ENCODE measurements around the gene ZNF598. TPM values are rescaled to one million over a fixed set of nuclear protein-coding genes. Genes with fewer than 3 reads are reported as not detected.
A peak's percentile ranks its signal among the peaks of the same experiment; 100 is the strongest.
"Not testable (repeated sequence)": the region's sequence is repeated elsewhere in the genome, so short reads cannot be mapped to it uniquely, and the experiment has no call there.

The ZNF598 gene
- total RNA-seq, 1 donor from 2014 or later, result 48.8 TPM

DNA sequence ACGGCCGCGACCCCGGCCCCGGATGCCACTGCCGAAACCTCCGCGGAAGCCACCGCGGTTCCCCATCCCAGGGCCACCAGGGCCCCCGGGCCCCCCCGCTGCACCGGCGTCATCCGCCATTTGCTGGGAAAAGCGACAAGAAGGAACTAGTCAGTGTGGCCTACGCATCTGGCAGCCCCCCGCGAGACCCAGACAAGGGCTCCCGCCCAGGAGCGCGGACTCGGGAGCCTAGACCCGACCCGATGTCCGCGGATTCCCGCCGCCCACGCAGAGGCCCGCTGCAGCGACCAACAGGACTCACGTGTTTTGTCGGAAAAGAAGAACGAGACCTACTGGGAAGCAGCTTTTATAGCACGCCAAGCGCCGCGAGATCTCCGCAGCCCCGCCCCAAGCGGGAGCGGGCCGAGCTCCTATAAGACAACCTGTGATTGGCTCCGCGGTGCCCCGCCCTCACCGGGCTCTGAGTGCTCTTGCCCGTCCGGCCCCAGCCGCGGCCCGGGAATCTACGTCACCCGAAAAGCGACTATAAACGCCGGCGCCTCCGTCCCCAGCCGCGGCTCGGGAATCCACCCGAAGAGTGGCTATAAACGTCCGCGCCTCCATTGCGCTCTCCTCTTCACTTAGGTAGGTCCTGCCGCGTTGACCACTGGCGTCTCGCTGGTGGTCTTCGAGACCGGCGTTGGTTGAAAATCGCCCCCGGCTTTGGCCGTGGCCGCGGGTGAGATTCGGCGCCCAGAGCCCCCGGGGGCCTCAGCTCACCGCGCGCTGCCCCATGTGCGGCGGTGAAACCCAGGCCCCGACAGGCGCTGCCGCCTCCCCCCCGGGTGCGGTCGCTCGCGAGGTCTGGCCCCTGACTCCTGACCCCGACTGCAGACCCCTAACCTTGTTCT is 44.9 kb downstream of the ZNF598 start, which contains the start of gene RPS2:
RPS2 (minus strand) TSS at position 321 of the 890 bp plus-strand sequence; CDS start at position 120, 201 bp downstream.
- DNase-seq (ENCODE audit: low read depth), result peak; percentile 83
- TF ChIP-seq, protein P1, sequence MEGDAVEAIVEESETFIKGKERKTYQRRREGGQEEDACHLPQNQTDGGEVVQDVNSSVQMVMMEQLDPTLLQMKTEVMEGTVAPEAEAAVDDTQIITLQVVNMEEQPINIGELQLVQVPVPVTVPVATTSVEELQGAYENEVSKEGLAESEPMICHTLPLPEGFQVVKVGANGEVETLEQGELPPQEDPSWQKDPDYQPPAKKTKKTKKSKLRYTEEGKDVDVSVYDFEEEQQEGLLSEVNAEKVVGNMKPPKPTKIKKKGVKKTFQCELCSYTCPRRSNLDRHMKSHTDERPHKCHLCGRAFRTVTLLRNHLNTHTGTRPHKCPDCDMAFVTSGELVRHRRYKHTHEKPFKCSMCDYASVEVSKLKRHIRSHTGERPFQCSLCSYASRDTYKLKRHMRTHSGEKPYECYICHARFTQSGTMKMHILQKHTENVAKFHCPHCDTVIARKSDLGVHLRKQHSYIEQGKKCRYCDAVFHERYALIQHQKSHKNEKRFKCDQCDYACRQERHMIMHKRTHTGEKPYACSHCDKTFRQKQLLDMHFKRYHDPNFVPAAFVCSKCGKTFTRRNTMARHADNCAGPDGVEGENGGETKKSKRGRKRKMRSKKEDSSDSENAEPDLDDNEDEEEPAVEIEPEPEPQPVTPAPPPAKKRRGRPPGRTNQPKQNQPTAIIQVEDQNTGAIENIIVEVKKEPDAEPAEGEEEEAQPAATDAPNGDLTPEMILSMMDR (conservative IDR thresholded peaks at IDR 0.05; ENCODE audit: low read depth, low read length), result no peak
- peak within 1 kb of the TSS; percentile 93 for H3K4me3 ChIP-seq (ENCODE audit: low read depth, low read length)

DNA sequence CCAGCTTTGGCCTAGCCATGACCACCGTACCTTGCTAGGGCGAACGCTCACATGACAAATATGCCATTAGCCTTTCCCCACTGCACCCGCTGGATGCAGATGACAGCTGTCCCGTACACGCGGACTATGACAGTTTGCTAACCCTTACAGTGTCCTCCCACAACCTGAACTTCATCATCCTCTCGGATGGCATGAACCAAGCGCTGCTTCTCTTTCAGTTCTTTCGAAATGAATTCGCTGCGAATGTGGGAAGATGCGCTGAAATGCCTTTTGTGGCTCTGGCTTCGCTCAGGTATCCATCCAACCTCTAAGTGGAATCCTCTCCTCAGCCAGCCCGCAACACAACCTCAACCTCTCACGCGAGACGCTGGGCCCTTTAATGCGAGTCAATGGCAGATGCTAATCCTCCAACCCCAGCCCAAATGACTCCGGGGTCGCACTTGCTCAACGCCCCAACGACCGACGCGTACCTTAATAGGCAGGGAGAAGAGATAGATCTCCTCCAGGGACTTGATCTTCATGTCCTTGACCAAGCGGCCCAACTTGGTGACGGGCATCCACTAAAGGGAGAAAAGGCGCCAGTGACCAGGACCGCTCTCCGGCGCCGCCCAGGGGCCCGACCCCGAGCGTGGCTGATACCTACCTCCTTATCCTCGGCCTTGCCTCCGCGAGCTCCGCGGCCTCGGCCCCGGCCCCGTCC is 45.7 kb downstream of the ZNF598 start:
- TF ChIP-seq, protein P1 (conservative IDR thresholded peaks at IDR 0.05; ENCODE audit: low read depth, low read length), result peak; percentile 9
- H3K4me3 ChIP-seq (ENCODE audit: low read depth, low read length), result peak overlapping the region; percentile 93
- DNase-seq (ENCODE audit: low read depth), result no peak

DNA sequence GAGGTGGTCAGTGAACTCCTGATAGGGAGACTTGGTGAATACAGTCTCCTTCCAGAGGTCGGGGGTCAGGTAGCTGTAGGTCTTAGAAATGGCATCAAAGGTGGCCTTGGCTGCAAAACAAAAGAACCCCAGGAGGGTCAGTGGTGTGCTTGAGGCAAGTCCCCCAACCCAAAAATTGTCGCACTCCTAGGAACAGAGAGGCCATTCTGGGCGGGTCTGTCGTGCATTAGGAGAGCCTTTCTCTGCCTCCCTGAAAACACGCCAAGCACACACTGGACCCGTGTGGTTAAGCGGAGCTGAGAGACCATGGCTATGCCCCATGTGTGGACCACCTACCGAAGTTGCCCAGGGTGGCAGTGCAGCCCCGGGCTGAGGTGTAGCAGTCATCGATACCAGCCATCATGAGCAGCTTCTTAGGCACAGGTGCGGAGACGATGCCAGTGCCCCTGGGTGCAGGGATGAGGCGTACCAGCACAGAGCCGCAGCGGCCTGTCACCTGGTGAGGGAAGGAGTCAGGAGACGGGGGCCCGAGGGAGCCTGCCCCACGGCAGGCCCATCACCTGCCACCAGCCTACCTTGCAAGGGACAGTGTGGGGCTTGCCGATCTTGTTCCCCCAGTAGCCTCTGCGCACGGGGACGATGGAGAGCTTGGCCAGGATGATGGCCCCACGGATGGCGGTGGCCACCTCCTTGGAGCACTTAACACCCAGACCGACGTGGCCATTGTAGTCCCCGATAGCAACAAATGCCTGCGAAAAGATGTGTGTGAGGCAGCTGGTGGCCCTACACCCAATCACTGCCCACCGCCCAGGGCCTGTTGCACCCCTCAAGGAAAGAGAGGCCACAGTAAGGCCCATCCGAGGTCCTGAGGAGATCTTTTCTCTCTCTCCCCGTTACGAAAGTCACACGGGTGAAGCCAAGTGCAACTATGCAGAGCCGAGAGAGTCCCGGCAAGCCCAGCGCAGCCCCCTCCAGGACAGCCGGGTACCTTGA is 47.2 kb downstream of the ZNF598 start:
- peak overlapping the region; percentile 93 for H3K4me3 ChIP-seq (ENCODE audit: low read depth, low read length)
- DNase-seq (ENCODE audit: low read depth), result not testable (repeated sequence)

DNA sequence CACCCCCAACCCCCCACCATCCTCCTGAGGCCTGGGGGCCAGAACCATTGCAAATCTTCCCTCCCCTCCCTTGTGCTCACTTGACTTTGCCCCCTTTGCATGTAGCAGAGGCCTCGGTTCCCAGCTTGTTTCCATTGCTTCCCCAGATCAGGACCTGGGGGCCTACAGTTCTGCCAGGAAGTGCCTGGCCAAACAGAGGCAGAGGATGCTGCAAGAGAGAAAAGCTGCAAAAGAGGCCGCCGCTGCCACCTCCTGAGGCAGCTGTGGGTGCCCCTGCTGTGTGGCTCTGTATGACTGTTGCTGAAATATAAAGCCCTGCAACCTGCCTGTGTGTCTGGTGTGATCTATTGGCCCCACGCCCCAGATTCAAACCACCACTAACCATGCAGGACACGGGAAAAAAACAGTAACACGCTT is 48.0 kb downstream of the ZNF598 start:
- no peak overlapping the region for H3K4me3 ChIP-seq (ENCODE audit: low read depth, low read length)
- TF ChIP-seq, protein P1 (conservative IDR thresholded peaks at IDR 0.05; ENCODE audit: low read depth, low read length), result no peak
- no peak for DNase-seq (ENCODE audit: low read depth)

DNA sequence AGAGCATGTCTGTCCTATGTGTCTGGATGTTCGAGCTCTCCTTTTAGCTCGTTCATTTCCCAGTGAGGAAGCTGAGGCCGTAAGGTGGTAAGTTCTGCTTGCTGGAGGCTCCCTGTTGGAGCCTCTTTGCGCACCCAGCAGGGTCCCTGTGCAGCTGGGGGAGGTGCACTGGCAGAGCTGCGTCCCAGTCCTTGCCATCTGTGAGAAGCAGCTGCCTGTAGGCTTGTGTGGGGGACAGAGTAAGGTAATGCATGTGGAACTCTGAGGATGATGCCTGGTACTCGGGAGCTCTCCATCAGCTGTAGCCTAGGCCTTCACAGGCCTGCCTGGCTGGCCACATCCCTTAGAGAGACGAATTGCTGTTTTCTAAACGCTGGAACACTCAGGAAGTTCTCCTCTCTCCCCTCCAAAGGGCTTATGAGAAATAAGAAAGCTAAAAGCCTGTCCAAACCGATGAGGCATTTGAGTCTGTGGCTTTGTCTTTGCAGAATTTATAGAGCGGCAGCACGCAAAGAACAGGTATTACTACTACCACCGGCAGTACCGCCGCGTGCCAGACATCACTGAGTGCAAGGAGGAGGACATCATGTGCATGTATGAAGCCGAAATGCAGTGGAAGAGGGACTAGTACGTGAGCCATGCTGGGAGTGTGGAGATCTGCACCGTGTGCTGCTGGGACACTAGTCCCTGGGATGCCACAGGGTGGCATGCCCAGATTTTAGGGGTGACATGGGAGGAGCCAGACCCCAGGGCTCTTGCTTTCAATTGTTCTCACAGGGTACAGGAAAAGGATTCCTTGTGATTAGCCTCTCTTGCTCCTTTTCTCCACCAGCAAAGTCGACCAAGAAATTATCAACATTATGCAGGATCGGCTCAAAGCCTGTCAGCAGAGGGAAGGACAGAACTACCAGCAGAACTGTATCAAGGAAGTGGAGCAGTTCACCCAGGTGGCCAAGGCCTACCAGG is 48.7 kb downstream of the ZNF598 start:
- TF ChIP-seq, protein P1 (conservative IDR thresholded peaks at IDR 0.05; ENCODE audit: low read depth, low read length), result no peak
- peak overlapping the region; percentile 96 for H3K4me3 ChIP-seq (ENCODE audit: low read depth, low read length)
- no peak for DNase-seq (ENCODE audit: low read depth)

DNA sequence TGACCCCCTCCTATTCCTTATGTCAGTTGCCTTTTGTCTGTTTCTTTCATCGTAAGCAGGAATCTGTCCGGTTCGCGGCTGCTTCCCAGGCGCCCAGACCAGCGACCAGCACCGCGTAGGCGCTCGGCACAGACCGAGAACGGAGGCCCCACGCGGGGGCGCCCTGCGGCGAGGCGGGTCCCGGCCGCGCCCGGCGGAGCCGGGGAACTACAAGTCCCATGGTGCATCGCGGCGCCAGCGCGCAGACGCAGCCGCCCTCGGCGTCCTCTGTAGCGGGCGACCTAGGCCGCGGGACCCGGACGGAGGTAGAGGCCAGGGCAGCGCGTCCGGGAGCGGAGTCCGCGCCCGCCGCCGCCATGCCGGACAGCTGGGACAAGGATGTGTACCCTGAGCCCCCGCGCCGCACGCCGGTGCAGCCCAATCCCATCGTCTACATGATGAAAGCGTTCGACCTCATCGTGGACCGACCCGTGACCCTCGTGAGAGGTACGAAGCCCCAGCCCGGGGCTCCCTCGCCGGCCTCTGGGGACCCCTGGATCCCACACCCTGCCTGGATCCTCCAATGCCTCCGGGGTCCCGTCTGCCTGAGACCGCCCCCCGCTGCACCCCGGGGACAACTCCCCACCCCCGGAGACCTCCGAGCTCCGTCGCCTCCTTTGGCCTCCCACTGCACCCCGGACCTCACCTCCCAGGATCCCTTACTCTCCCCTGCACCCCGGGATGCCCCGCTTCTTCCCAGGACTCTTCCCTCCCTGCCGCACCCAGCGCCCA is 50.2 kb downstream of the ZNF598 start, which contains the start of gene NDUFB10:
NDUFB10 (plus strand) TSS at position 270 of the 771 bp plus-strand sequence; CDS start at position 357, 87 bp downstream.
- no peak for DNase-seq (ENCODE audit: low read depth)
- peak within 1 kb of the TSS; percentile 96 for H3K4me3 ChIP-seq (ENCODE audit: low read depth, low read length)
- TF ChIP-seq, protein P1 (conservative IDR thresholded peaks at IDR 0.05; ENCODE audit: low read depth, low read length), result peak; percentile 67
